GM18526 (cell line): ENCODE data around the gene C4orf51.

Experiments used
- POLR2A ChIP-seq: IDR thresholded peaks from 3 replicates; pipeline ENCODE4 v1.6.1; 2011; ENCODE audit not compliant: insufficient read length; ENCODE audit errors: extremely low read depth

C4orf51 gene

DNA sequence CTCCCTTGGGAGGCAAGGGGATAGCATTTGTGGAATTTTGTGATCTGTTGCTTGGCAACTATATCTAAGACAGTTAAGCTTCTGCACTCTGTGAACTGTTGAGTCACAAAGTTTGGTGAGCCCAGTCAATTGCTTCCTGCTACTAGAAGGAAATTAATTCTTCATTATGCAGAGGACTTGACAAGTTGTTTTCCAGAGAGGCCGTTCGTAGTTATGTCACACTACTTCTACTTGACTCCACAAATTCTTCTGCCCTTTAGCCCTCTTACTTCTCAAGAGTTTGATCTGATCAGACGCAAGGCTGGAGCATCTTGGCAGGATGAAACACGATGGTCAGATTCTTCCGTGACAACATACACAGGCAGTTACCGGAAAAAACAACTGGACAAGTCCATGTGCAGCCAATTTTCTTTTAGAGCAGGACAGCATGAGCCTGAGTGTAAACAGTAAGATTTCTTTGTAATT is at the start of gene C4orf51:
Gene C4orf51, plus strand, starts transcription at position 156 of the 465 bp plus-strand sequence. Its CDS starts 58 bp downstream, at position 214.
- no peak for TF ChIP-seq POLR2A

- no peak for TF ChIP-seq POLR2A
Measured at GRCh38 chr4:145635117-145635516, 44.8 kb upstream of the C4orf51 start.

- TF ChIP-seq POLR2A = no peak
Measured at GRCh38 chr4:145635630-145636029, 44.3 kb upstream of the C4orf51 start.

DNA sequence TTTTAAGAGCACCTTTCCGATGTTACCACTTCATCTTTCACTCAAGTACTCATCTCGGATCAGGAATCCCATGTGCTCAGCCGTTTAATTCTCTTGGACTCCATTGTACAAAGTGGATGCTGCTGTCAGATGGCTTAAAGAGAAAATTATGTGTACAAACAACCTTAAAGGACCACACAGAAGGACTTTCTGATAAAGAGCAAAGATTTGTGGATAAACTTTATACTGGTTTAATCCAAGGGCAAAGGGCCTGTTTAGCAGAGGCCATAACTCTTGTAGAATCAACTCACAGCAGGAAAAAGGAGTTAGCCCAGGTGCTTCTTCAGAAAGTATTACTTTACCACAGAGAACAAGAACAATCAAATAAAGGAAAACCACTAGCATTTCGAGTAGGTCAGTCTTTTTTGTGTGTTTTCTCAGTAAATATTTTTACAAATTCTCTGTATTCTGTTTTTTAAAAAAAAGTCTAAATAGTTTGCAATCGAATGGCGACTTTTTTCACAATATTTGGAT is 40.7 kb upstream of the C4orf51 start:
- TF ChIP-seq POLR2A = no peak

- TF ChIP-seq POLR2A = no peak
Measured at GRCh38 chr4:145643295-145643694, 36.7 kb upstream of the C4orf51 start.

DNA sequence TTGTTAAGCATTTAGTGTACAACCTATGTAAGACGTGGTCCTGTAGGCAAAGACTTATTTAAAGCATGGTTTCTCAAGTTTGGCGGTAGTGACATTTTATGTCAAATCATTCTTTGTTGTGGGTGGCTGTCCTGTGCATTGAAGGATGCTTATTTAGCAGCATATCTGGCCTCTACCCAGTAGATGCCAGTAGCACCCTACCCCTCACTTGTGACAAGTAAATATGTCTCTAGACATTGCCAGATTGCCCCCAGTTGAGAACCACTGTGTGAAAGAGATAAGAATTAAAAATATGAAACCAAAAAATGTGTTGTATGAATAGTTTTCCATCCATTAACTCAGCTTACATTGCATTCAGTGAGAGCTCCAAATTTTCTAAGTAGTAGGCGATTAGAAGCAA is 35.2 kb upstream of the C4orf51 start:
- TF ChIP-seq POLR2A = no peak

- no peak for TF ChIP-seq POLR2A
Measured at GRCh38 chr4:145656156-145656555, 23.8 kb upstream of the C4orf51 start.

- no peak for TF ChIP-seq POLR2A
Measured at GRCh38 chr4:145660064-145660463, 19.9 kb upstream of the C4orf51 start.

DNA sequence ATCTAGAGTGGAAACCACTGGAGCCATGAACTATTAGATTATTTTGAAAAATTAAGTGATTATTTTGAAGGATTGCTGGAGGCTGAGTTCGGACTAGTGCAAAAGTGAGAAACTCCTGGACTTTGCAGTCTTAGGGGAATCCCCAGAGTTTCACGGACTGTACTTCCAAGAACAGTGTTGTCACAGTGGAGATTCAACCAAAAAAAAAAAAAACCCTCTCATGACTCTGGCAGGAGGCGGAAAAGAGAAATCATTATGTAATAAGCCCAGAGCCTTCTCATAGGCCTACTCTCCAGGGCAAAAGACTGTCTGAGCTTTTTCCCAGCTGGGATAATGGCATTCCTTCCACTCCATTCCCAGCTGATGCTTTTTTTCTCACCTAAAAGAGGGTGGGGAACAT is 16.8 kb upstream of the C4orf51 start:
- TF ChIP-seq POLR2A = no peak

GRCh38 chr4:145665773-145666172 is 14.2 kb upstream of the C4orf51 start:
- TF ChIP-seq POLR2A = no peak

- TF ChIP-seq POLR2A = no peak
Measured at GRCh38 chr4:145670422-145670821, 9.5 kb upstream of the C4orf51 start.

- TF ChIP-seq POLR2A = no peak
Measured at GRCh38 chr4:145679520-145679919, 426 bp upstream of the C4orf51 start.

DNA sequence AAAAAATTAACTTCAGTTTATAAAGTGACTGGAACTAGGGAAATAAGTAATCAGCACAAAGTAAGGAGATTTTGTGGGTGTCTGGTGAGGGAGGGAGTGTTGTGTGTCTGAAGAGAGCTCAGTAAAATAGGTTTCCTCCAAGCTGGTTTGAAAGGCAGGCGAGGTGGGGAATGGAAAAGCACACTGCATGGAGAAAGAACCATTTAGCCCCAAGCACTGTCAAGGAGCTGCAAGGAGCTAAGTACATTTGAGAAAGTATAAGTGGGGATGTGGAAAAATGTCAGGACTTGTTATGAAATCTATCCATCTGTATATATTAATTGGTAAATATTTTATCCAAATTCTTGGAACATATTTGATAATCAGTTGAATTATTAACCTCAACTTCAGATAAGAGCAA is 956 bp downstream of the C4orf51 start:
- TF ChIP-seq POLR2A = no peak

- no peak for TF ChIP-seq POLR2A
Measured at GRCh38 chr4:145681518-145681917, 1.6 kb downstream of the C4orf51 start.

DNA sequence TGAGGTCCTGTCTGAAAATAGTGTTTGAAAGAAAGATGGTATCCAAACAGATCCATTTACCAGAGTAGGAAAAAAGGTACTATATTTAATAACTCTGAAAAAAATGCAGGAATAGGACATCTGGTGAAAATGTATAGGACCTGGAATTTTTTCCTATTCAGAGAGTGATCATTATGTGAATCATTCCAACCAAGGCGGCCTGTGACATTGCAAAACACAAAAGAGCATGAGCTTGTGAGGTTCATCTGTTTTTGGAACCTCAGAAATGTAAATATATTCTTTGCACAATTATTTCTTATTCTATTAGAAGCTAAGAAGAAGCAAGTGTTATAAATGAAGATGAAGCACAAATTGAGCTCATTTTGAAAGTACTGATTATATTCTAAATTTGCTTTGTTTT is 2.0 kb downstream of the C4orf51 start:
- TF ChIP-seq POLR2A = no peak

DNA sequence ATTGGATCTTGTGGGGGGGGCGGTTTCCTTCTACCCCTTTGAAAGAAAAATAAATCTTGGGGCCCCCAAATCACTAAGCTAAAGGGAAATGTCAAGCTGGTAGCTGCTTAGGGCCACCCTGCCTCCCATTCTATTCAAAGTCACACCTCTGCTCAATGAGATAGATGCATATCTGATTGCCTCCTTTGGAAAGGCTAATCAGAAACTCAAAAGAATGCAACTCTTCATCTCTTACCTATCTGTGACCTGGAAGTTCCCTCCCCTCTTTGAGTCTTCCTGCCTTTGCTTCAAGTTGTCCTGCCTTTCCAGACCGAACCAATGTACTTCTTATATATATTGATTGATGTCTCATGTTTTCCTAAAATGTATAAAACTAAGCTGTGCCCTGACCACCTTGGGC is 7.0 kb downstream of the C4orf51 start:
- TF ChIP-seq POLR2A = no peak

GRCh38 chr4:145690610-145691009 is 10.7 kb downstream of the C4orf51 start:
- TF ChIP-seq POLR2A = no peak
